ENCODE data around the gene RPGRIP1L.

Gene RPGRIP1L

GRCh38 chr16:53605831-53606400 lies 97.7 kb downstream of the RPGRIP1L start:
- TF ChIP-seq, protein P1, sequence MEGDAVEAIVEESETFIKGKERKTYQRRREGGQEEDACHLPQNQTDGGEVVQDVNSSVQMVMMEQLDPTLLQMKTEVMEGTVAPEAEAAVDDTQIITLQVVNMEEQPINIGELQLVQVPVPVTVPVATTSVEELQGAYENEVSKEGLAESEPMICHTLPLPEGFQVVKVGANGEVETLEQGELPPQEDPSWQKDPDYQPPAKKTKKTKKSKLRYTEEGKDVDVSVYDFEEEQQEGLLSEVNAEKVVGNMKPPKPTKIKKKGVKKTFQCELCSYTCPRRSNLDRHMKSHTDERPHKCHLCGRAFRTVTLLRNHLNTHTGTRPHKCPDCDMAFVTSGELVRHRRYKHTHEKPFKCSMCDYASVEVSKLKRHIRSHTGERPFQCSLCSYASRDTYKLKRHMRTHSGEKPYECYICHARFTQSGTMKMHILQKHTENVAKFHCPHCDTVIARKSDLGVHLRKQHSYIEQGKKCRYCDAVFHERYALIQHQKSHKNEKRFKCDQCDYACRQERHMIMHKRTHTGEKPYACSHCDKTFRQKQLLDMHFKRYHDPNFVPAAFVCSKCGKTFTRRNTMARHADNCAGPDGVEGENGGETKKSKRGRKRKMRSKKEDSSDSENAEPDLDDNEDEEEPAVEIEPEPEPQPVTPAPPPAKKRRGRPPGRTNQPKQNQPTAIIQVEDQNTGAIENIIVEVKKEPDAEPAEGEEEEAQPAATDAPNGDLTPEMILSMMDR (IDR thresholded peaks at IDR 0.05; ENCODE audit: low read depth, low read length) = no peak
- no peak for DNase-seq (ENCODE audit: extremely low read depth, low read depth)

DNA sequence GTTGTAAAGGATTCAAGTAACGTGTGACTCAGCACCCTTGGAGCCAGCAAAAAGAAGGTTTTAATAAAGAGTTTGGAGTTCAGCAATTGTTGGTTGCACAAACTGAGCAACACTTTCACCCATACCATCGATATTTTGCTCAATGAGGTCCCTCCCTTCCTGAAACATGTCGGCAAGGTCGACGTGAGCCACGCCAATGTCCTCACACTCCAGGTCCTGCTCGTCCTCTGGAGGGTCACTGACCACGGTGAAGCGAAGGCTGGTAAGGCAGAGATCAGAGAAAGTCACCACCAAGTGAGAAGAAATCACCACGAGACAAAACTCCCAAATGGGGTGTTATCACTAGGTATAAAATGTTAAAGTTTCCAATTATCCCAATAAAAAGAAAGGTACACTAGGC lies 98.3 kb downstream of the RPGRIP1L start:
- TF ChIP-seq, protein P1 (IDR thresholded peaks at IDR 0.05; ENCODE audit: low read depth, low read length) = no peak
- no peak for DNase-seq (ENCODE audit: extremely low read depth, low read depth)

GRCh38 chr16:53601961-53602360 lies 101.7 kb downstream of the RPGRIP1L start:
- TF ChIP-seq, protein P1 (IDR thresholded peaks at IDR 0.05; ENCODE audit: low read depth, low read length) = no peak
- DNase-seq (ENCODE audit: extremely low read depth, low read depth) = no peak

GRCh38 chr16:53600616-53601015 lies 103.0 kb downstream of the RPGRIP1L start:
- TF ChIP-seq, protein P1 (IDR thresholded peaks at IDR 0.05; ENCODE audit: low read depth, low read length) = no peak
- no peak for DNase-seq (ENCODE audit: extremely low read depth, low read depth)

GRCh38 chr16:53600126-53600525 lies 103.5 kb downstream of the RPGRIP1L start:
- DNase-seq (ENCODE audit: extremely low read depth, low read depth) = peak; percentile 43
- TF ChIP-seq, protein P1 (IDR thresholded peaks at IDR 0.05; ENCODE audit: low read depth, low read length) = no peak

GRCh38 chr16:53599548-53599947 lies 104.1 kb downstream of the RPGRIP1L start:
- DNase-seq (ENCODE audit: extremely low read depth, low read depth) = no peak
- TF ChIP-seq, protein P1 (IDR thresholded peaks at IDR 0.05; ENCODE audit: low read depth, low read length) = no peak

GRCh38 chr16:53598511-53599275 lies 105.0 kb downstream of the RPGRIP1L start:
- DNase-seq (ENCODE audit: extremely low read depth, low read depth) = no peak
- TF ChIP-seq, protein P1 (IDR thresholded peaks at IDR 0.05; ENCODE audit: low read depth, low read length) = no peak
